Vagina (tissue), 2 donors: ENCODE results near the gene GABRB2.

Experiments used
- POLR2A ChIP-seq, 2 donors: fragments of 450-650 bp; IDR thresholded peaks; one replicate each; pipeline ENCODE4 v1.6.1; 2017; ENCODE audit warnings: antibody characterized with exemption in 2 of 2, mild to moderate bottlenecking in 2 of 2, moderate library complexity in 2 of 2
- POLR2AphosphoS5 ChIP-seq, 2 donors: sonication (generic); formaldehyde crosslinking; IDR thresholded peaks; one replicate each; pipeline ENCODE4 v1.9.0; 2017; ENCODE audit warnings: antibody characterized with exemption in 2 of 2, mild to moderate bottlenecking in 2 of 2, low read depth in 1 of 2; ENCODE audit not compliant: insufficient read depth in 1 of 2
- TF ChIP-seq, protein P1 (sequence below), 3 experiments: fragments of 450-650 bp in 2 of 3; fragments of 200-600 bp in 1 of 3; sonication (generic) in 1 of 3; IDR thresholded peaks; one replicate each; pipeline ENCODE4 v1.5.1; 2017 to 2019; ENCODE audit warnings: antibody characterized with exemption in 3 of 3, mild to moderate bottlenecking in 2 of 3, moderate library complexity in 2 of 3

DNA sequence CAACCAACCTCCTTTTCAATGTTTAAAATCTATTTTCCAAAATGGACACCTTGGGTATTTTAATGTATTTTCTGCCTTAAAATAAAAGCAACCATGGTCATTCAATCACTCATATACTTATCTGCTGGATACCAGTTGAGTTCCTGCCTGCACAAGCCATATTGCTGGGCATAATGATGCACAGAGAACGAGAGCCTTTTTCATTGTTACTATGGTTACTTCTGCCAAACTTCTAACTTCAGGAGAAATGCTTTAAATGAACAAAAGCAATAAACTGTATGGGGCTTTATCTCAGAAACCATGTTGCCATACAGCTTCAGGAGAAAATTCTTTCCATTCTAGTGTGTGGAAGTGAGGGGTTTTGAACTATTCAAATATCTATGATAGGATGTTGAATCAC, 269.5 kb downstream of the GABRB2 start:
- TF ChIP-seq, protein P1, sequence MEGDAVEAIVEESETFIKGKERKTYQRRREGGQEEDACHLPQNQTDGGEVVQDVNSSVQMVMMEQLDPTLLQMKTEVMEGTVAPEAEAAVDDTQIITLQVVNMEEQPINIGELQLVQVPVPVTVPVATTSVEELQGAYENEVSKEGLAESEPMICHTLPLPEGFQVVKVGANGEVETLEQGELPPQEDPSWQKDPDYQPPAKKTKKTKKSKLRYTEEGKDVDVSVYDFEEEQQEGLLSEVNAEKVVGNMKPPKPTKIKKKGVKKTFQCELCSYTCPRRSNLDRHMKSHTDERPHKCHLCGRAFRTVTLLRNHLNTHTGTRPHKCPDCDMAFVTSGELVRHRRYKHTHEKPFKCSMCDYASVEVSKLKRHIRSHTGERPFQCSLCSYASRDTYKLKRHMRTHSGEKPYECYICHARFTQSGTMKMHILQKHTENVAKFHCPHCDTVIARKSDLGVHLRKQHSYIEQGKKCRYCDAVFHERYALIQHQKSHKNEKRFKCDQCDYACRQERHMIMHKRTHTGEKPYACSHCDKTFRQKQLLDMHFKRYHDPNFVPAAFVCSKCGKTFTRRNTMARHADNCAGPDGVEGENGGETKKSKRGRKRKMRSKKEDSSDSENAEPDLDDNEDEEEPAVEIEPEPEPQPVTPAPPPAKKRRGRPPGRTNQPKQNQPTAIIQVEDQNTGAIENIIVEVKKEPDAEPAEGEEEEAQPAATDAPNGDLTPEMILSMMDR (IDR thresholded peaks at IDR 0.05), result no peak
- TF ChIP-seq POLR2AphosphoS5 (IDR thresholded peaks at IDR 0.05; ENCODE audit: insufficient read depth in 1 of 2, low read depth in 1 of 2) (no peak), POLR2A (IDR thresholded peaks at IDR 0.05) (no peak)
